ENCODE measurements around the gene ZNF761.
"Not testable (repeated sequence)": the region's sequence is repeated elsewhere in the genome, so short reads cannot be mapped to it uniquely, and the experiment has no call there.

The ZNF761 gene

GRCh38 chr19:53504365-53504703 is 72.5 kb downstream of the ZNF761 start:
- H3K4me3 ChIP-seq (ENCODE audit: low read length); H3K27ac ChIP-seq (ENCODE audit: low read length); H3K79me2 ChIP-seq (ENCODE audit: low read length); H3F3A ChIP-seq (ENCODE audit: insufficient read depth, low read length); DNase-seq; H3K9me2 ChIP-seq (replicated peaks; ENCODE audit: insufficient read depth, low read length); H3K4me2 ChIP-seq (ENCODE audit: low read depth, low read length); H4K20me1 ChIP-seq (ENCODE audit: insufficient read depth, low read length); H3K9me3 ChIP-seq (replicated peaks; ENCODE audit: insufficient read depth, low read length); H3K9ac ChIP-seq (ENCODE audit: low read length); H3K4me1 ChIP-seq (ENCODE audit: low read length); H3K27me3 ChIP-seq (replicated peaks; ENCODE audit: insufficient read depth, low read length); H2AFZ ChIP-seq (ENCODE audit: low read length); H3K36me3 ChIP-seq (replicated peaks; ENCODE audit: insufficient read depth, low read length): not testable (repeated sequence)

DNA sequence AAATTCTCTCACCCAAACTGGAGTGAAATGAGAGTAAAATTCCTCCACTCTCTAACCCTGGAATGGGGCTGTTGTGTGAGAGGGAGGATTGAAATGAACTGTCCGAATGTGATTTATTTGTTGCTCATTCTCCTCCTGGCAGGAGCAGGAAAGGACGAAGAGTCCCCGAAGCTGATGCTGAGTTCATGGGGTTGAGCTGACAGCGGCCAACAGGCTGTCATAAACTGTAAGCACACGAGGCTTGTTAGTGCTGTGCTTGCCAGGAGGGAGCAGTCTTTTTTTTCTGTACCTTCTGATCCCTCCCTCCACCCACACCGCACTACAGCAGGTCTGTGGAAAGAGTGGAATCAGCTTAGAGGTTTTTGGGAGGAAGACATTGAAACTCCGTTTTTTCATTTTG is 73.1 kb downstream of the ZNF761 start:
- Histone ChIP-seq H3K9me2 (replicated peaks; ENCODE audit: insufficient read depth, low read length) (no peaks in the 10 kb centered on the region), H3F3A (ENCODE audit: insufficient read depth, low read length) (no peaks in the 10 kb centered on the region), H3K4me3 (ENCODE audit: low read length) (no peak overlapping the region), H2AFZ (ENCODE audit: low read length) (no peak overlapping the region), H3K27ac (ENCODE audit: low read length) (no peak overlapping the region), H3K9ac (ENCODE audit: low read length) (no peak overlapping the region), H3K4me1 (ENCODE audit: low read length) (no peaks in the 10 kb centered on the region), H3K4me2 (ENCODE audit: low read depth, low read length) (no peak overlapping the region), H3K27me3 (replicated peaks; ENCODE audit: insufficient read depth, low read length) (no peaks in the 10 kb centered on the region), H3K36me3 (replicated peaks; ENCODE audit: insufficient read depth, low read length) (no peaks in the 10 kb centered on the region), H3K9me3 (replicated peaks; ENCODE audit: insufficient read depth, low read length) (no peaks in the 10 kb centered on the region), H4K20me1 (ENCODE audit: insufficient read depth, low read length) (no peaks in the 10 kb centered on the region), H3K79me2 (ENCODE audit: low read length) (no peaks in the 10 kb centered on the region)
- TF ChIP-seq EZH2phosphoT487 (IDR thresholded peaks at IDR 0.05; ENCODE audit: low read length) (no peak), CTCF (IDR thresholded peaks at IDR 0.05; ENCODE audit: low read length) (no peak), EZH2 (optimal IDR thresholded peaks at IDR 0.05; ENCODE audit: low read depth, low read length) (no peak)
- DNase-seq: no peak

GRCh38 chr19:53506728-53507127 is 74.9 kb downstream of the ZNF761 start:
- DNase-seq: no peak
- no peaks in the 10 kb centered on the region for H3K4me1 ChIP-seq (ENCODE audit: low read length)
- H3K4me3 ChIP-seq (ENCODE audit: low read length): no peak overlapping the region
- H3K9ac ChIP-seq (ENCODE audit: low read length): no peak overlapping the region
- H2AFZ ChIP-seq (ENCODE audit: low read length): no peak overlapping the region
- no peaks in the 10 kb centered on the region for H3K36me3 ChIP-seq (replicated peaks; ENCODE audit: insufficient read depth, low read length)
- H3K27me3 ChIP-seq (replicated peaks; ENCODE audit: insufficient read depth, low read length): no peaks in the 10 kb centered on the region
- TF ChIP-seq EZH2phosphoT487 (IDR thresholded peaks at IDR 0.05; ENCODE audit: low read length) (no peak), CTCF (IDR thresholded peaks at IDR 0.05; ENCODE audit: low read length) (no peak), EZH2 (optimal IDR thresholded peaks at IDR 0.05; ENCODE audit: low read depth, low read length) (no peak)
- H3K9me3 ChIP-seq (replicated peaks; ENCODE audit: insufficient read depth, low read length): no peaks in the 10 kb centered on the region
- H3F3A ChIP-seq (ENCODE audit: insufficient read depth, low read length): no peaks in the 10 kb centered on the region
- H3K79me2 ChIP-seq (ENCODE audit: low read length): no peaks in the 10 kb centered on the region
- no peak overlapping the region for H3K27ac ChIP-seq (ENCODE audit: low read length)
- no peaks in the 10 kb centered on the region for H4K20me1 ChIP-seq (ENCODE audit: insufficient read depth, low read length)
- H3K9me2 ChIP-seq (replicated peaks; ENCODE audit: insufficient read depth, low read length): no peaks in the 10 kb centered on the region
- no peak overlapping the region for H3K4me2 ChIP-seq (ENCODE audit: low read depth, low read length)
